ENCODE data around the gene EGFL8.

The EGFL8 gene

DNA sequence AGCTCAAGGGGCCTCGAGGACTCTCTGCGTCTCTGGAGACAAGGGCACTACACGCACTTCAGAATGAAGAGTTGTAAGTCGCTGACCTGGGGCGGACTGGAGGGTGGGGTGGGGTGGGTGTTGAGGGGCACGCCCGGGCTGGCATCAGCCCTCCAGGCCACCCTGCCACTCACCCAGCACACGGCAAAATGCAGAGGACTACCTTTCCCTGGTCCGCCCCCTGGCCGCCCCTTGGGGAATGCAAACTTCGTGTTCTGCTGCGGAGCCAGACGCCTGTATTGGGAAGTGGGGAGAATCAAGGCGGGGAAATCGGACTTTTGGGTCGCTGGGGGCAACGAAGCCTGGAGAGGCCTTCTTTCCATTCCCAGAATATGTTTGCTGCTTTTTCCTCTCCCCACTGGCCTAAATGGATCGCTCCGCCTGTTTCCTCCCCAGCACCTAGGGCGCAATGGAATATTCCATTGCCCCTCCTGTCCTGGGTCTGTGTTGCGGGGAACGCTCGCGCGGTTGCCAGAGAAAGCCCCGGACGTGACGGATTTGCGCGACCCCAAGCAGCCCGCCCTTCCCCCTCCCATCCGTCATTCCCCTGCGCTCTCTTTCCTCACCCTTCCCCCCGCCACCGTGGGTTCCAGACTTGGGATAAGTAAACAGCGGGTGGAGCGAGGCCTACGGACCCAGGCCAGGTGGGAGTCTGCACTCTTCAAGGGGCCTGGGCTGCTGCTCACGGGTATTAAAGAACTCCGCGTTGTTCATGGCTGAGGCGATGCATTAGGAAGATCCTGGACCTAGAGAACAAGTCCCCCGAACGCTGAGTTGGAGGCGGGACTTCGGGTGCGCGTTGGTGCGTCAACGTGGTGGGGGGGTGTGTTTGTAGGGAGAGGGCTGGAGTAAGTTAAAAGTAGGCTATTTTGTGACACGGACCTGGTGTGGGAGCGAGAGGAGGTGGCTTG, 10.6 kb upstream of the EGFL8 start, which contains the start of gene PPT2:
PPT2 (plus strand) TSS at position 578 of the 950 bp plus-strand sequence. CDS start 454 bp downstream, outside the sequence.
- peak within 1 kb of the TSS; percentile 83 to 88 for H3K4me3 ChIP-seq (replicated peaks in 1 of 2; ENCODE audit: low read depth in 2 of 2, low read length in 2 of 2)
- peak; percentile 93 to 98 for DNase-seq (ENCODE audit: low read depth in 2 of 2)
- TF ChIP-seq, protein P1, sequence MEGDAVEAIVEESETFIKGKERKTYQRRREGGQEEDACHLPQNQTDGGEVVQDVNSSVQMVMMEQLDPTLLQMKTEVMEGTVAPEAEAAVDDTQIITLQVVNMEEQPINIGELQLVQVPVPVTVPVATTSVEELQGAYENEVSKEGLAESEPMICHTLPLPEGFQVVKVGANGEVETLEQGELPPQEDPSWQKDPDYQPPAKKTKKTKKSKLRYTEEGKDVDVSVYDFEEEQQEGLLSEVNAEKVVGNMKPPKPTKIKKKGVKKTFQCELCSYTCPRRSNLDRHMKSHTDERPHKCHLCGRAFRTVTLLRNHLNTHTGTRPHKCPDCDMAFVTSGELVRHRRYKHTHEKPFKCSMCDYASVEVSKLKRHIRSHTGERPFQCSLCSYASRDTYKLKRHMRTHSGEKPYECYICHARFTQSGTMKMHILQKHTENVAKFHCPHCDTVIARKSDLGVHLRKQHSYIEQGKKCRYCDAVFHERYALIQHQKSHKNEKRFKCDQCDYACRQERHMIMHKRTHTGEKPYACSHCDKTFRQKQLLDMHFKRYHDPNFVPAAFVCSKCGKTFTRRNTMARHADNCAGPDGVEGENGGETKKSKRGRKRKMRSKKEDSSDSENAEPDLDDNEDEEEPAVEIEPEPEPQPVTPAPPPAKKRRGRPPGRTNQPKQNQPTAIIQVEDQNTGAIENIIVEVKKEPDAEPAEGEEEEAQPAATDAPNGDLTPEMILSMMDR (IDR thresholded peaks at IDR 0.05; ENCODE audit: low read depth, low read length) = peak; percentile 23

DNA sequence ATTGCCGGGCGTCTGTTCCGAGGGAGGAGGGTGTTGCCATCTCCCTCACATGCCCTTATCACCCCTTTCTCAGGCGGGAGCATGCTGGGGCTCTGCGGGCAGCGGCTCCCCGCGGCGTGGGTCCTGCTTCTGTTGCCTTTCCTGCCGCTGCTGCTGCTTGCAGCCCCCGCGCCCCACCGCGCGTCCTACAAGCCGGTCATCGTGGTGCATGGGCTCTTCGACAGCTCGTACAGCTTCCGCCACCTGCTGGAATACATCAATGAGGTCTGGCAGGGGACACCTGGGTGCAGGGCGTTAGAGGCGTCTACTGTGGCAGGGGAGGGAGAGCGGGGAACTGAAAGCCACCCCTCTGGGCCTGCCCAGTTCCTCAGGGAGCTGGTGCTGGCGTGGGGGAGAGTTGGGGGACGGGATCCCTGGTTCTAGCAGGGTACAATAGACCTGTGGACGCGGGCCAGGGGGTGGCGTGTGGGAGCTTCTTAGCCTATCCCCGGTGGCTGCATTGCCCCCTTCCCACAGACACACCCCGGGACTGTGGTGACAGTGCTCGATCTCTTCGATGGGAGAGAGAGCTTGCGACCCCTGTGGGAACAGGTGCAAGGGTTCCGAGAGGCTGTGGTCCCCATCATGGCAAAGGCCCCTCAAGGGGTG, 9.8 kb upstream of the EGFL8 start:
- DNase-seq (ENCODE audit: low read depth in 2 of 2) = peak; percentile 66 to 75
- TF ChIP-seq, protein P1 (IDR thresholded peaks at IDR 0.05; ENCODE audit: low read depth, low read length) = peak; percentile 44
- peak overlapping the region; percentile 83 to 88 for H3K4me3 ChIP-seq (replicated peaks in 1 of 2; ENCODE audit: low read depth in 2 of 2, low read length in 2 of 2)

DNA sequence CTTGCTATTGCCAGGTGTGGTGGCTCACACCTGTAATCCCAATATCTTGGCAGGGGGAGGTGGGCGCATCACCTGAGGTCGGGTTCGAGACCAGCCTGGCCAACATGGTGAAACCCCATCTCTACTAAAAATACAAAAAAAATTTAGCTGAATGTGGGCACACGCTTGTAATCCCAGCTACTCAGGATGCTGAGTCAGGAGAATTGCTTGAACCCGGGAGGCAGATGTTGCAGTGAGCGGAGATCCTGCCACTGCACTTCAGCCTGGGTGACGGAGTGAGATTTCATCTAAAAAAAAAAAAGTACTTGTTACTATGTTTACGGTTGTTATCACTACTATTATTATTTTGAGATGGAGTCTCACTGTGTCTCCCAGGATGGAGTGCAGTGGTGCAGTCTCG, 7.5 kb upstream of the EGFL8 start:
- no peak for DNase-seq (ENCODE audit: low read depth in 2 of 2)
- TF ChIP-seq, protein P1 (IDR thresholded peaks at IDR 0.05; ENCODE audit: low read depth, low read length) = no peak

DNA sequence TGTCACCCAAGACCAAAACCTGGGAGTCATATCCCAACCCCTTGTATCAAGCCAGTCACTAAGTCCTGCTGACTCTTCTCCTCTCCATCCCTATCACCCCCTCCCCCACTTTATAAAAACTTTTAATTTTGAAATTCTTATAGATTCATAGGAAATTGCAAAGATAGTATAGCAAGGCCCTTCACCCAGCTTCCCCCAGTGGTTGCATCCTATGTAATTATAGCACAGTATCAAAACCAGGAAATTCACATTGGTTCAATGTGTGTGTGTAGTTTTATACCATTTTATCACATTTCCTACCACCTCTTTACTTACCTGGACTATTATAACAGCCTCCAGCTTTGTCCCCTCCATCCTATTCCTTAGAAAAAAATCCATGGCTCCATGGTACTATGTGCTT, 6.3 kb upstream of the EGFL8 start:
- no peak for DNase-seq (ENCODE audit: low read depth in 2 of 2)
- TF ChIP-seq, protein P1 (IDR thresholded peaks at IDR 0.05; ENCODE audit: low read depth, low read length) = no peak
- H3K4me3 ChIP-seq (replicated peaks in 1 of 2; ENCODE audit: low read depth in 2 of 2, low read length in 2 of 2) = no peak overlapping the region

More for the DNA sequence above, 7.5 kb upstream of the EGFL8 start:
- no peak overlapping the region for H3K4me3 ChIP-seq (replicated peaks in 1 of 2; ENCODE audit: low read depth in 2 of 2, low read length in 2 of 2)

DNA sequence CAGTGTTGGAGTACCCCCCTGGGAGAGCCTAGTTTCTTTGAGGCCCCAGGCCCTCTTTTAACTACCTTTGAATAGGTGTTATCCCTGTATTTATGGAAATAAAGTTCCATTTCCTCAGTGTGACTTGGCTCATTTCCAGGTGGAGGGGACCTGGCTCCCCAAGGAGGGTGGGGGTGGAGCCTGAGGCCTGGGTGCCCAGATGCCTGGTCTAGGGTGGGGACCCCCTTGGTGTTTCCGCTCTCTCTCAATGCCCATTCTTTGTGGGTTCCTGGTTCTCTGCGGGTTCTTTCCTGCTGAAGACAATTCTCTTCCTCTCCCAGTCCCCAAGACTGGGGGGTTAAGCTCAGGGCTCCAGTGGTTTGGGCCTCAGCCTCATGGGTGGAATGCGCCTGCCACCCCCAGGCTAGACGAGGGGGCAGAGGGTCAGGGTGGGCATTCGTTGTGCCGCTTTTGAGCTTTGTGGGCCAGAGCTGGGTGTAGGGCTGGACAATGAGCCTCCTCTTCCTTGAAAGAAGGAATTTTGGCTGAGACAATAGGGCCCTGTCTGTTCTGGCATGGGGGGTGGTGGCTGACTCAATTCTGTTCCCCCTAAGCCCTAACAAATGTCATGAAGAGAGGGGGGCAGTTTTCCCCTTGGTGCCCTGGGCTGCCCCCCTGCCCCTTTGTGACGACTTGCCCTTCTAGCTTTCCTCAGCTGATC, 686 bp upstream of the EGFL8 start:
- TF ChIP-seq, protein P1 (IDR thresholded peaks at IDR 0.05; ENCODE audit: low read depth, low read length) = no peak
- no peak for DNase-seq (ENCODE audit: low read depth in 2 of 2)

DNA sequence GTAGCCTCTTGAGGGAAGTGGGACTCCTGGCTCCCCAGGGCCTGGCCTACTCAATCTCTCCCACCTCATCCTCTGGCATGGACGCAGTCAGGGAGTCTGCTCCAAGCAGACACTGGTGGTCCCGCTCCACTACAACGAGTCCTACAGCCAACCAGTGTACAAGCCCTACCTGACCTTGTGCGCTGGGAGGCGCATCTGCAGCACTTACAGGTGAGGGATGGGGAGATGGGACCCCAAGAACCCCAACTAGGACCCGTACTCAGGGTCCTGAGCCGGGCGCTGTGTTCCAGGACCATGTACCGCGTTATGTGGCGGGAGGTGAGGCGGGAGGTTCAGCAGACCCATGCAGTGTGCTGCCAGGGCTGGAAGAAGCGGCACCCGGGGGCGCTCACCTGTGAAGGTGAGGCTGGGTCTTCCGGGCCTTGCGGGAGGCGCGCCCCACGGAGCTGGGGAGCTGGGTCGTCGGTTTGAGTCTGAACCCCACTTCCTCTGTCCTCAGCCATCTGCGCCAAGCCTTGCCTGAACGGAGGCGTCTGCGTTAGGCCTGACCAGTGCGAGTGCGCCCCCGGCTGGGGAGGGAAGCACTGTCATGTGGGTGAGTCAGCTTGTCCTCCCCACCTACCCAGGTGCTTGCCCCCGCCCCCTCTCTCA, 2.1 kb downstream of the EGFL8 start:
- TF ChIP-seq, protein P1 (IDR thresholded peaks at IDR 0.05; ENCODE audit: low read depth, low read length) = no peak
- DNase-seq (ENCODE audit: low read depth in 2 of 2) = no peak
- no peak overlapping the region for H3K4me3 ChIP-seq (replicated peaks in 1 of 2; ENCODE audit: low read depth in 2 of 2, low read length in 2 of 2)

More for the DNA sequence above, 686 bp upstream of the EGFL8 start:
- no peak overlapping the region for H3K4me3 ChIP-seq (replicated peaks in 1 of 2; ENCODE audit: low read depth in 2 of 2, low read length in 2 of 2)
